OCI-LY3 (cell line): ENCODE results near the gene FKBP5.

Experiments
- H2AFZ ChIP-seq: fragments of 200-600, 300-600 bp; shearing (Covaris generic); 2 replicates; pipeline ENCODE4 v1.6.0; 2014; ENCODE audit warnings: antibody characterized with exemption, low read depth, low read length
- H3K27ac ChIP-seq: fragments of 200-600, 300-600 bp; sonication (generic); 2 replicates; pipeline ENCODE4 v1.5.1; 2014; ENCODE audit warnings: mild to moderate bottlenecking, low read length, moderate library complexity, mixed read lengths
- H3K27me3 ChIP-seq: fragments of 200-600, 300-600 bp; sonication (generic); 2 replicates; pipeline ENCODE4 v1.6.1; 2014; ENCODE audit warnings: low read depth, low read length, mixed read lengths
- H3K36me3 ChIP-seq: fragments of 200-600, 300-600 bp; sonication (generic); replicated peaks from 2 replicates; pipeline ENCODE3; 2014; ENCODE audit warnings: low read depth, low read length, mixed read lengths
- H3K4me1 ChIP-seq: fragments of 300-600, 200-600 bp; sonication (generic); 2 replicates; pipeline ENCODE4 v1.6.1; 2014; ENCODE audit warnings: low read length, mixed read lengths
- H3K4me2 ChIP-seq: fragments of 200-600, 300-600 bp; sonication (generic); 2 replicates; pipeline ENCODE4 v1.6.1; 2014; ENCODE audit warnings: low read length, mixed read lengths
- H3K4me3 ChIP-seq: fragments of 300-600, 200-600 bp; sonication (generic); 2 replicates; pipeline ENCODE4 v1.5.1; 2014; ENCODE audit warnings: antibody characterized with exemption, mild to moderate bottlenecking, low read length, moderate library complexity
- H3K79me2 ChIP-seq: fragments of 300-600, 200-600 bp; shearing (Covaris generic); 2 replicates; pipeline ENCODE4 v1.6.1; 2014; ENCODE audit warnings: mild to moderate bottlenecking, low read length, mixed read lengths
- H3K9ac ChIP-seq: fragments of 300-600, 200-600 bp; shearing (Covaris generic); 2 replicates; pipeline ENCODE4 v1.6.0; 2014; ENCODE audit warnings: mild to moderate bottlenecking, low read length, moderate library complexity
- H3K9me3 ChIP-seq: fragments of 200-600, 300-600 bp; shearing (Covaris generic); 2 replicates; pipeline ENCODE4 v1.6.1; 2014; ENCODE audit warnings: low read length, mixed read lengths; ENCODE audit not compliant: insufficient read depth
- H4K20me1 ChIP-seq: fragments of 200-600, 300-600 bp; sonication (generic); 2 replicates; pipeline ENCODE4 v1.6.1; 2016; ENCODE audit warnings: low read length, mixed read lengths; ENCODE audit not compliant: insufficient read depth
- EZH2phosphoT487 ChIP-seq: fragments of 200-600 bp; shearing (Covaris generic); IDR thresholded peaks from 2 replicates; pipeline ENCODE4 v1.6.1; 2018; ENCODE audit warnings: antibody characterized with exemption, mixed run types, low read depth
- TF ChIP-seq, protein P1 (sequence below): fragments of 200-600, 300-600 bp; sonication (generic); IDR thresholded peaks from 2 replicates; pipeline ENCODE4 v1.5.1; 2014; ENCODE audit warnings: antibody characterized with exemption, low read length, low read depth

The FKBP5 gene

DNA sequence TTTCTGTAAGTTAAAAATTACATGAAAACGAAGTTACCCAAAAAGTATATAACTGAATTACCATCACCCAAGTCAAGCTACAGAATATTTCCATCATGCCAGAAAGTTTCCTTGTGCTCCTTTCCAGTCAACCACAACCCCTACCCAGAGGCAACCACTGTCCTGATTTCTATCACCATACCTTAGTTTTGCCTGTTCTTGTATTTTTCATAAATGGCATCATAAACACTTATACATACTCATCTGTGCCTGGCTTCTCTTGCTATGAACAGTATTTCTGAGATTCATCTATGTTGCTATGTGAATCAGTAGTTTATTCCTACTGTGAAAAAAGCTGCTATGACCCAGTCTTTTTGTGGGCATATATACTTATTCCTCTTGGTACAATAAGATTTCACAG is 7.4 kb downstream of the FKBP5 start:
- Histone ChIP-seq H3K4me2 (no peak overlapping the region), H3K27me3 (no peaks in the 10 kb centered on the region), H3K4me3 (no peak overlapping the region), H4K20me1 (peaks cover 71% of the 10 kb centered on the region), H3K79me2 (peaks cover 100% of the 10 kb centered on the region), H3K9me3 (no peaks in the 10 kb centered on the region), H3K9ac (no peak overlapping the region), H2AFZ (no peak overlapping the region), H3K4me1 (peaks cover 6% of the 10 kb centered on the region), H3K27ac (no peak overlapping the region), H3K36me3 (peaks cover 49% of the 10 kb centered on the region)
- TF ChIP-seq, protein P1, sequence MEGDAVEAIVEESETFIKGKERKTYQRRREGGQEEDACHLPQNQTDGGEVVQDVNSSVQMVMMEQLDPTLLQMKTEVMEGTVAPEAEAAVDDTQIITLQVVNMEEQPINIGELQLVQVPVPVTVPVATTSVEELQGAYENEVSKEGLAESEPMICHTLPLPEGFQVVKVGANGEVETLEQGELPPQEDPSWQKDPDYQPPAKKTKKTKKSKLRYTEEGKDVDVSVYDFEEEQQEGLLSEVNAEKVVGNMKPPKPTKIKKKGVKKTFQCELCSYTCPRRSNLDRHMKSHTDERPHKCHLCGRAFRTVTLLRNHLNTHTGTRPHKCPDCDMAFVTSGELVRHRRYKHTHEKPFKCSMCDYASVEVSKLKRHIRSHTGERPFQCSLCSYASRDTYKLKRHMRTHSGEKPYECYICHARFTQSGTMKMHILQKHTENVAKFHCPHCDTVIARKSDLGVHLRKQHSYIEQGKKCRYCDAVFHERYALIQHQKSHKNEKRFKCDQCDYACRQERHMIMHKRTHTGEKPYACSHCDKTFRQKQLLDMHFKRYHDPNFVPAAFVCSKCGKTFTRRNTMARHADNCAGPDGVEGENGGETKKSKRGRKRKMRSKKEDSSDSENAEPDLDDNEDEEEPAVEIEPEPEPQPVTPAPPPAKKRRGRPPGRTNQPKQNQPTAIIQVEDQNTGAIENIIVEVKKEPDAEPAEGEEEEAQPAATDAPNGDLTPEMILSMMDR: no peak
- TF ChIP-seq EZH2phosphoT487: no peak

DNA sequence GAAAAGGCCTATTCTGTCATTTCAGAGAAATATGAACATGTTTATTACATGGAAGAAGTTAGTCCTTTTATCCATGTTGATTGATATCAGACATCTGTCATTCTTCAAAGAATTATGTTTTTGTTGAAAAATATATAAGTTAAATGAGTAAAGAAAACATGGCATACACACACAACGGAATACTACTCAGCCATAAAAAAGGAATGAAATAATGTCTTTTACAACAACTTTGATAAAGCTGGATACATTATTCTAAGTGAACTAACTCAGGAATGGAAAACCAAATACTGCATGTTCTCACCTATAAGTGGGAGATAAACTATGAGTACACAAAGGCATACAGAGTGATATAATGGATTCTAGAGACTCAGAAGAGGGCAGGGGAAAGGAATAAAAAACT is 9.3 kb downstream of the FKBP5 start:
- peaks cover 78% of the 10 kb centered on the region for H4K20me1 ChIP-seq
- peaks cover 41% of the 10 kb centered on the region for H3K36me3 ChIP-seq
- no peak overlapping the region for H3K27ac ChIP-seq
- H3K79me2 ChIP-seq: peaks cover 100% of the 10 kb centered on the region
- no peak overlapping the region for H3K9ac ChIP-seq
- H3K27me3 ChIP-seq: no peaks in the 10 kb centered on the region
- H3K4me1 ChIP-seq: peaks cover 23% of the 10 kb centered on the region
- no peak overlapping the region for H3K4me2 ChIP-seq
- no peak overlapping the region for H2AFZ ChIP-seq
- TF ChIP-seq, protein P1: no peak
- no peak for TF ChIP-seq EZH2phosphoT487
- no peak overlapping the region for H3K4me3 ChIP-seq
- H3K9me3 ChIP-seq: no peaks in the 10 kb centered on the region

GRCh38 chr6:35678814-35679213 is 9.9 kb downstream of the FKBP5 start:
- Histone ChIP-seq H3K4me2 (no peak overlapping the region), H3K4me1 (peaks cover 29% of the 10 kb centered on the region), H2AFZ (no peak overlapping the region), H4K20me1 (peaks cover 81% of the 10 kb centered on the region), H3K9me3 (no peaks in the 10 kb centered on the region), H3K9ac (no peak overlapping the region), H3K4me3 (no peak overlapping the region), H3K27ac (no peak overlapping the region), H3K27me3 (no peaks in the 10 kb centered on the region), H3K79me2 (peaks cover 100% of the 10 kb centered on the region), H3K36me3 (peaks cover 39% of the 10 kb centered on the region)
- no peak for TF ChIP-seq EZH2phosphoT487

DNA sequence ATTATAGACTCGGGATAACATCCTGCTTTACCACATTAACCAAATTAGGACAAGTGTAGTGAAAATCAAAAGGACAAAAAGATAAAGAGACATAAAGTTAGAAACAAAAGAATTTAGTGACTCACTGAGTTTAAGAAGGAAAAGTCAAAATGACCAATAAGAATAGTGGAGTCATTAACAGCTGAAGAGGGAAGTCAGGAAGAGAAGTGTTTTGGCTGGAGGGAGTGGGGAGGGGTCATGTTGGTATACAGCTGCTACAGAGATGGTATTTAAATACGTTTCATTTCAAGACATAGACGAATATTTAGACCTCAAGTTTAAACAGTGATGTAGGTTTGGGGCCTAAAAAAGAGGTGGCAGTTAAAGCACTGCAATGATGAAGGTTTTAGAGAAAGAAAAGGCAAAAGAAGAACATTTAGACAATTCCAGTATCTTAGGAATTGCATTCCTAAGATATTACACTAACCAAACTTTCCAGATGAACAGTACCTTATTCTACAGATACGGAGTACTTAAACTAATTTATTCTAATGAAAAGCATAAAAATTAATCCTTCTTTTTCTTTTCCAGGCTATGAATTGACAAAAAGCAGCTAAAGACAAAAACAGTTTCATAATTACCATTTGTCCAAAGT is 10.6 kb downstream of the FKBP5 start:
- Histone ChIP-seq H3K4me1 (peaks cover 31% of the 10 kb centered on the region), H3K79me2 (peaks cover 100% of the 10 kb centered on the region), H3K9ac (no peak overlapping the region), H4K20me1 (peaks cover 83% of the 10 kb centered on the region), H3K4me3 (no peak overlapping the region), H3K4me2 (no peak overlapping the region), H3K36me3 (peaks cover 40% of the 10 kb centered on the region), H3K27ac (no peak overlapping the region), H2AFZ (no peak overlapping the region), H3K9me3 (no peaks in the 10 kb centered on the region), H3K27me3 (no peaks in the 10 kb centered on the region)
- no peak for TF ChIP-seq EZH2phosphoT487
- TF ChIP-seq, protein P1: no peak
